Thyroid gland (tissue), 4 donors: Measurements from ENCODE around the gene AKNA.

Experiments used
- CTCF ChIP-seq, 6 experiments: fragments of 200-600 bp in 3 of 6; fragments of 450-650 bp in 3 of 6; sonication (generic) in 3 of 6; IDR thresholded peaks; one replicate each; pipeline ENCODE4 v1.5.1; 2016 to 2019; ENCODE audit warnings: antibody characterized with exemption in 6 of 6, mild to moderate bottlenecking in 2 of 6, inconsistent platforms in 1 of 6, moderate library complexity in 1 of 6
- POLR2A ChIP-seq, 2 donors: fragments of 450-650 bp; IDR thresholded peaks; one replicate each; pipeline ENCODE4 v1.6.1; 2017; ENCODE audit warnings: antibody characterized with exemption in 2 of 2, mild to moderate bottlenecking in 2 of 2, moderate library complexity in 1 of 2

- no peak for TF ChIP-seq CTCF (IDR thresholded peaks at IDR 0.05)
- no peak for TF ChIP-seq POLR2A (IDR thresholded peaks at IDR 0.05)
Observed at GRCh38 chr9:114348261-114348905, 39.4 kb downstream of the AKNA start.
